ENCODE measurements around the gene DECR2.

The DECR2 gene

GRCh38 chr16:456891-457483 is 55.3 kb downstream of the DECR2 start:
- no peaks in the 10 kb centered on the region for H3K36me3 ChIP-seq
- H3K9me3 ChIP-seq, result no peaks in the 10 kb centered on the region
- TF ChIP-seq CTCF (IDR thresholded peaks at IDR 0.05; ENCODE audit: low read depth, low read length), result no peak
- no peak for DNase-seq
- no peak overlapping the region for H3K4me3 ChIP-seq (ENCODE audit: low read depth, low read length)
- H3K27me3 ChIP-seq, result no peaks in the 10 kb centered on the region
- H3K4me1 ChIP-seq, result peaks cover 2% of the 10 kb centered on the region; the same call in 1 of the 2 replicates

GRCh38 chr16:457732-458400 is 56.2 kb downstream of the DECR2 start:
- DNase-seq, result peak; percentile 43
- TF ChIP-seq CTCF (IDR thresholded peaks at IDR 0.05; ENCODE audit: low read depth, low read length), result no peak
- Histone ChIP-seq H3K4me3 (ENCODE audit: low read depth, low read length) (no peak overlapping the region), H3K4me1 (peaks cover 2% of the 10 kb centered on the region; the same call in 1 of the 2 replicates), H3K27me3 (no peaks in the 10 kb centered on the region), H3K36me3 (no peaks in the 10 kb centered on the region), H3K9me3 (no peaks in the 10 kb centered on the region)

GRCh38 chr16:459761-460160 is 58.1 kb downstream of the DECR2 start:
- H3K4me1 ChIP-seq, result peaks cover 2% of the 10 kb centered on the region; the same call in 1 of the 2 replicates
- H3K9me3 ChIP-seq, result no peaks in the 10 kb centered on the region
- no peak for TF ChIP-seq CTCF (IDR thresholded peaks at IDR 0.05; ENCODE audit: low read depth, low read length)
- H3K36me3 ChIP-seq, result no peaks in the 10 kb centered on the region
- no peak overlapping the region for H3K4me3 ChIP-seq (ENCODE audit: low read depth, low read length)
- H3K27me3 ChIP-seq, result no peaks in the 10 kb centered on the region
- no peak for DNase-seq

- Histone ChIP-seq H3K4me3 (ENCODE audit: low read depth, low read length) (no peak overlapping the region), H3K9me3 (no peaks in the 10 kb centered on the region), H3K27me3 (no peaks in the 10 kb centered on the region), H3K4me1 (peaks cover 2% of the 10 kb centered on the region; the same call in 1 of the 2 replicates), H3K36me3 (no peaks in the 10 kb centered on the region)
- TF ChIP-seq CTCF (IDR thresholded peaks at IDR 0.05; ENCODE audit: low read depth, low read length), result no peak
- no peak for DNase-seq
These were observed 59.1 kb downstream of the DECR2 start for GRCh38 chr16:460787-461186.
